Calu3 (cell line): ENCODE data around the gene IRX4. TPM values are rescaled to one million over a fixed set of nuclear protein-coding genes. Genes with fewer than 3 reads are reported as not detected.

Source experiments
- BruUV-seq: library from RNA; stranded (reverse); fragments of 400-500 nt; replicated peaks from 2 replicates; lab custom pipeline; 2021; lab: Mats Ljungman, UMichigan
- CTCF ChIA-PET: fragments of 300-600 bp; sonication (Branson Sonifier 250); formaldehyde crosslinking; loops from one replicate; lab custom pipeline; 2022; ENCODE audit warnings: antibody characterized with exemption; lab: Charles Lee
- DNase-seq: peaks from one replicate; pipeline ENCODE4 v3.0.0; 2022
- H3K27ac Mint-ChIP-seq: one replicate; pipeline ENCODE4 v1.8.0; 2022; ENCODE audit warnings: mixed read lengths; ENCODE audit not compliant: unreplicated experiment
- H3K27me3 Mint-ChIP-seq: one replicate; pipeline ENCODE4 v1.8.0; 2022; ENCODE audit warnings: mixed read lengths; ENCODE audit not compliant: unreplicated experiment
- H3K36me3 Mint-ChIP-seq: one replicate; pipeline ENCODE4 v1.8.0; 2022; ENCODE audit warnings: mild to moderate bottlenecking, moderate library complexity, mixed read lengths; ENCODE audit not compliant: insufficient read depth, unreplicated experiment
- H3K4me1 Mint-ChIP-seq: one replicate; pipeline ENCODE4 v1.8.0; 2022; ENCODE audit warnings: mild to moderate bottlenecking, low read depth, mixed read lengths; ENCODE audit not compliant: unreplicated experiment
- H3K4me3 Mint-ChIP-seq: one replicate; pipeline ENCODE4 v1.8.0; 2022; ENCODE audit warnings: mild to moderate bottlenecking, low read depth, moderate library complexity, mixed read lengths; ENCODE audit not compliant: unreplicated experiment
- H3K9me3 Mint-ChIP-seq: one replicate; pipeline ENCODE4 v1.8.0; 2022; ENCODE audit warnings: low read depth, mixed read lengths; ENCODE audit not compliant: unreplicated experiment
- CTCF ChIP-seq: fragments of 200-600 bp; IDR thresholded peaks from one replicate; pipeline ENCODE4 v1.8.0; 2022; ENCODE audit warnings: antibody characterized with exemption; ENCODE audit not compliant: unreplicated experiment
- intact Hi-C: fragments of 100-400 bp; cut with micrococcal nuclease; formaldehyde crosslinking; loops from one replicate; pipeline ENCODE4 v1.10.0; 2022; ENCODE audit not compliant: unreplicated experiment
- total RNA-seq: library from RNA; stranded (reverse); gene quantifications from 2 replicates; pipeline ENCODE4 v1.2.3, GENCODE V29; 2022

IRX4 gene
- total RNA-seq, 1 experiment from 2014 or later: not detected

GRCh38 chr5:1831257-1831656 lies 51.5 kb downstream of the IRX4 start:
- peaks cover 23% of the 10 kb centered on the region for H3K27me3 Mint-ChIP-seq
- intact Hi-C loops: no loop called here
- no peak for TF ChIP-seq CTCF
- H3K4me3 Mint-ChIP-seq: no peak overlapping the region
- no peaks in the 10 kb centered on the region for H3K4me1 Mint-ChIP-seq
- CTCF ChIA-PET: no interaction called here
- no peaks in the 10 kb centered on the region for H3K9me3 Mint-ChIP-seq
- H3K36me3 Mint-ChIP-seq: peaks cover 9% of the 10 kb centered on the region
- no peak overlapping the region for H3K27ac Mint-ChIP-seq
- no TSS peak for BruUV-seq
- DNase-seq: no peak

GRCh38 chr5:1830571-1831228 lies 52.0 kb downstream of the IRX4 start:
- Mint-ChIP-seq H3K4me3 (no peak overlapping the region), H3K9me3 (no peaks in the 10 kb centered on the region), H3K27me3 (peaks cover 22% of the 10 kb centered on the region), H3K27ac (no peak overlapping the region), H3K4me1 (no peaks in the 10 kb centered on the region), H3K36me3 (peaks cover 9% of the 10 kb centered on the region)
- no TSS peak for BruUV-seq
- no peak for TF ChIP-seq CTCF
- intact Hi-C loops: no loop called here
- no peak for DNase-seq
- CTCF ChIA-PET: no interaction called here

- DNase-seq: no peak
- Mint-ChIP-seq H3K4me1 (no peaks in the 10 kb centered on the region), H3K27ac (no peak overlapping the region), H3K9me3 (no peaks in the 10 kb centered on the region), H3K36me3 (peaks cover 14% of the 10 kb centered on the region), H3K27me3 (no peaks in the 10 kb centered on the region), H3K4me3 (no peak overlapping the region)
- no peak for TF ChIP-seq CTCF
- intact Hi-C loops: no loop called here
- no TSS peak for BruUV-seq
- CTCF ChIA-PET: no interaction called here
These were observed 54.8 kb downstream of the IRX4 start for GRCh38 chr5:1827886-1828397.

Other genes with a start within 250 kb of the IRX4 start
- 45.8 and 55.5 TPM in 2 replicates for gene MRPL36, start 83.1 kb downstream of the IRX4 start, total RNA-seq
- gene NDUFS6, start 81.5 kb downstream of the IRX4 start, total RNA-seq: 42.5 and 44.7 TPM in 2 replicates